ENCODE results near the gene SPTBN1. TPM values are rescaled to one million over a fixed set of nuclear protein-coding genes. Genes with fewer than 3 reads are reported as not detected.

Gene SPTBN1
- total RNA-seq, 1 experiment from 2014 or later: 81.0 TPM

DNA sequence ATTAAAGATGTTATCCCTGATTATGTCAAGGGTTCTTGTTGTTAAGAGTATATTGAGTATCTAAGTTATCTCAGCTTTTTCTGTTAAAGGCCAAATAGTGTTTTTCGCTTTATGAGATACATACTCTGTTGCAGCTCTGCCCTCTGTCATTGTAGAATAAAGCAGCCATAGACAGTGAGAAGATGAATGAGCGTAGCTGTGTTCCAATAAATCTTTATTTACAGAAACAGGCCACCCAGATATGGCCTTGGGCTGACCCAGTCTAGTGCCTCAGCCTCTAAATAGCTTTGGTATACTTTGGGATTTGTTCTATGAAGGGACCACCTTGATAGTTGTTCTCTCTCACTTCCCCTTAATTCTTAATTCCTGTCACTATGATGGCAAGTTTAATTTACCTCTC, 194.5 kb downstream of the SPTBN1 start:
- no peak for DNase-seq (ENCODE audit: low spot score)
- in situ Hi-C loops (cut with HindIII; ENCODE audit: low sequenced_read_pairs): no loop called here

DNA sequence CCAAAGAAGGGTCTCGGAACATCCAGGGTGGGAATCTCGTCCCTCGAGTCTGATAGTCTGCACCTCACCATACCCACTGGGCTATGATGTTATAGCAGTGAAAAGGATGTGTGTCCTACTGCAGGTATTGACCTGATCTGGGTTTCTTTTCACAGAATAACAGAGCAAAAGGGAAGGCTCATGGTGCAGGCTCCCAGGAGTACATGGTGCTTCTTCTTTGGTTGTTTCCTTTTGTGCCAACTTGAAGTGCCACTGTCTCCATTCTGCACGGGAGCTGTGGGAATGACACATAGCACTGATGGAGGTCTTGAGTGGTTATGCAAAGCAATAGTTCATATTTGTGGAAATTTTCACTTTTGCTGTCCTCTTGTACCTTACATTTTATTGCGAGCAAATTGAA, 195.2 kb downstream of the SPTBN1 start:
- in situ Hi-C loops (cut with HindIII; ENCODE audit: low sequenced_read_pairs): no loop called here
- no peak for DNase-seq (ENCODE audit: low spot score)

DNA sequence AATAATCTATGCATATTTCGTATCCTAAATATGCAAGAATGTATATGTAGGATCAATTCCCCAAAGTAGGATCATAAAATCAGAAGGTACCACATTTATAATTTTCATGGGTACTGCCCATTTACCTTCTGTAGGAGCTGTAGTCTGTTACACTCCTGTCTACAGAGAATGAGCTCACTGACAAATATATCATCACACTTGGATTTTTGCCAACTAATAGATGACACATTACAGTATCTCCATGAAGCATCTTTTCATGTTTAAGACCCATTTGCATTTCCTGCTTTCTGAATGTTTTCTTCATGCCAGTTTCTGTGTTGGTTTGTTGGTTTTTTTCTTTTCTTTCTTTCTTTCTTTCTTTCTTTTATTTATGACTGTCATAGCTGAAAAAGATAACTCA, 196.4 kb downstream of the SPTBN1 start:
- no peak for DNase-seq (ENCODE audit: low spot score)
- in situ Hi-C loops (cut with HindIII; ENCODE audit: low sequenced_read_pairs): no loop called here

DNA sequence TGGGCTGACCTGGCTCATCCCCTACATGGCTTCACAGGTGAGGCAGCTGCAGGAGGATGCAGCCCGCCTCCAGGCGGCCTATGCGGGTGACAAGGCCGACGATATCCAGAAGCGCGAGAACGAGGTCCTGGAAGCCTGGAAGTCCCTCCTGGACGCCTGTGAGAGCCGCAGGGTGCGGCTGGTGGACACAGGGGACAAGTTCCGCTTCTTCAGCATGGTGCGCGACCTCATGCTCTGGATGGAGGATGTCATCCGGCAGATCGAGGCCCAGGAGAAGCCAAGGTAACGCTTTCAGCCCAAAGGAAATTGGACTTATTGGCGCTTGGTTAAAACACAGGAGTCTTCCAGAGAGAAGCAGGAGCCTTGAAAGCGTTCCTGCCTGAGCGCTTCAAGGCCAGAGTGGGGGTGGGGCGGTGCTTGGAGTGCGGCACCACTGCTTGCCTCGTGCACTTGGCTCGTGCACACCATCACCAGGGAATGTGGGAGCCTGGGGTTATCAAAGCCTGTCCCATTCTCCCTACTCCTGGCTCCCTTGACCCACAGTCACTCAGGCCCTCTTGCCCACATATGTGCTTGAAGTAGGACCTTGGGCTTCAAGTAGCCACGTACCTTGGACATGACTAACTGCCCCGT, 197.6 kb downstream of the SPTBN1 start:
- in situ Hi-C loops (cut with HindIII; ENCODE audit: low sequenced_read_pairs): no loop called here
- no peak for DNase-seq (ENCODE audit: low spot score)

DNA sequence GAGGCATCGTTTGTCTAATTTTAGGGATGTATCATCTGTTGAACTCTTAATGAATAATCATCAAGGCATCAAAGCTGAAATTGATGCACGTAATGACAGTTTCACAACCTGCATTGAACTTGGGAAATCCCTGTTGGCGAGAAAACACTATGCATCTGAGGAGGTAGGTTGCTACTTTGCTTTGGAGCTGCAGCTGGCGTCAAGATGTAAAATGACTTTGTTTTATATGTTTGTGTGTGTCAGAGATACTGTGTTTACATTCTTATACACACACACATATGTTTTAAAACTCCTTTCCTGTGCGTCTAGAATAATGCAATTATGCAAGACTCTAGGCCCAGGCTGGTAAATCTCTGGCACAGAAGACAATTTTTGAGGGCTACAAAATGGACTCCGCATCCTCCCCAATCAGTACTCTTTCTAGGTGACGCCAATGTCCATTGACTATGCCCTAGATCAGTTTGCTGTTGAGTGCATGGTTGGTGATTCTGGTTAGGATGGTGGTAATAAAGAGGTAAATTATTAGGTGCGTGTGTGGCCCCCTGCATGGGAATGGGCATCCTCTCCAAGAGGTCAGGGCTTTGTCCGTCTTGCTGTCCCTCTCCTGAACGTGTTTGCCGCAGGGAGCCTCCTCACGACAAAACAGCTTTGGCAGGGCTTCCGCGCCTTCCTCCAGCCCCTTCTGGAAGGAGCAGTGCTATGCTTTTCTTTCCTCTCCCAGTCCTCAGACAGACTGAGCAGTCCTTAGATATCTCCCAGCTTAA, 199.1 kb downstream of the SPTBN1 start:
- DNase-seq (ENCODE audit: low spot score): no peak
- in situ Hi-C loops (cut with HindIII; ENCODE audit: low sequenced_read_pairs): no loop called here

DNA sequence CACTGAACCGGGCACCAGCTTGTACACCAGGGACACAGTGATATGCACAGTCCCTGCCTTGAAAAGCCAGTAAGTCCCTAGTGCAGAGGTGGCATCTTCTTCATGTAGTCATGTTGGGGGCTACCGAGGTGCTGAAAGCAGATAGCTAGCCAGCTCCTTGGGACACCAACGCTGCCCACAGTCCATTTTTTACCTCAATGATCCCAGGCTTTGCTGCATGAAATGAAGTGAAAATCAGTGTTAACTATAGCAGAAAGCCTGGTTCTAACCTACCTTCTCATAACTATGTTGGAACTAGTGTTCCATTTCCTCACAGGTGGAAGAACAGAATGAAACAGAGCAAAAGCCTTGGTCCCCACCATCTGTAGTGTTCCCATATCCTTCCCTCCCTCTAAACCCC, 200.7 kb downstream of the SPTBN1 start:
- in situ Hi-C loops (cut with HindIII; ENCODE audit: low sequenced_read_pairs): no loop called here
- no peak for DNase-seq (ENCODE audit: low spot score)

DNA sequence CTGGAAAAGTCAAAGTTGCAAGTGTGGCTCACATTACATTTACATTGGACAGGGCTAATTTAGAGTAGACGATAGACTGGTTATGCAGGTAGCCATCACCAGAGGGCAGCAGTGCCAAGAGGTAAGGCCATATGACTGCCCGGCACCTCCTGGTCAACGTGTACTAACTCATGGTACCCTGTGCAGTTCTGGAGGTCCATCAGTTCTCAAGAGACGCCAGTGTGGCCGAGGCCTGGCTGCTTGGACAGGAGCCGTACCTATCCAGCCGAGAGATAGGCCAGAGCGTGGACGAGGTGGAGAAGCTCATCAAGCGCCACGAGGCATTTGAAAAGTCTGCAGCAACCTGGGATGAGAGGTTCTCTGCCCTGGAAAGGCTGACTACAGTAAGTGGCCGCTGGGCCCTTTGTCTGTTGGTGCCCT, 201.5 kb downstream of the SPTBN1 start:
- DNase-seq (ENCODE audit: low spot score): peak; percentile 80
- in situ Hi-C loops (cut with HindIII; ENCODE audit: low sequenced_read_pairs): no loop called here

DNA sequence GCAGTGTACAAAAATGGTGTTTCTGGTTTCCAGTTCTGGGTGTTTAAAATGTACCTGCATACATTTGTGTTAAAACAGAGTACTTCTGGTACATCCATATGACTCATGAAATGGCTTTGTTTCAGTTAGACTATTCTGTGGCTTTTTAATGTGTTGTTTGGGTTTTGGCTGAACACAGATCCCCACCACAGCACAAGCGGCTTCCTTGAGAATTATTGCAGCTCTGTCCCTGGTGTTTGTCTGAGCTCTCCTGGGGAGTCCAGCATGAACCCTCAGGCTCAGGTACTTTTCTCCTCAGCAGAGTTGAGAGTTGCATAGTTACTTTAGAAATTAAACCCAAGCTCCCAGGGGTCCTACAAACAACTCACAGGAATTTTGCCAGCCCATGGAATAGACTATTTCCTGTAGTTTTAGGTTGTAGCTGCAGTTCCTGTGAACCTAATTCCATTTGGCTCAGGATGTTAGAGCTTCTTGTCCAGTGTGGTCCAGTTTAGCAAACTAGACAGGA, 202.5 kb downstream of the SPTBN1 start:
- DNase-seq (ENCODE audit: low spot score): no peak
- in situ Hi-C loops (cut with HindIII; ENCODE audit: low sequenced_read_pairs): no loop called here

DNA sequence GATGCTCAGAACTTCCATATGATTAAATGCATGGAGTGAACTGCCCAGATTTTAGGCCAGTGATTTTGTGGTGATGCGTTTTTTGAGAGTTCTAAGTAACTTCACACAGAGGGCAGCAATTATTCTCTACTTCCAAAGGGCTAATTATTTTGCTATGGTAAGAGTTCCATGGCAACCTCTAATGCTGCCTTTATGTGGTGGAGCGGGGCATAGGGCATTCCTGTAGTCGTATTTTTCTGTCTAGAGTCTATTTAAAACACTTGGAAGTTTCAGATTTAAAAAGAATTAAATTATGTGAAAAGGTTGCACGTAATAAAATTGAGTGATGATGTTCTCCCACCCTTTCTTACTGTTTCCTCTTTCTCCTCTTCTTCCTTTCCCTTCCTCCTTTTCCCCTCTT, 203.4 kb downstream of the SPTBN1 start:
- in situ Hi-C loops (cut with HindIII; ENCODE audit: low sequenced_read_pairs): no loop called here
- DNase-seq (ENCODE audit: low spot score): no peak

DNA sequence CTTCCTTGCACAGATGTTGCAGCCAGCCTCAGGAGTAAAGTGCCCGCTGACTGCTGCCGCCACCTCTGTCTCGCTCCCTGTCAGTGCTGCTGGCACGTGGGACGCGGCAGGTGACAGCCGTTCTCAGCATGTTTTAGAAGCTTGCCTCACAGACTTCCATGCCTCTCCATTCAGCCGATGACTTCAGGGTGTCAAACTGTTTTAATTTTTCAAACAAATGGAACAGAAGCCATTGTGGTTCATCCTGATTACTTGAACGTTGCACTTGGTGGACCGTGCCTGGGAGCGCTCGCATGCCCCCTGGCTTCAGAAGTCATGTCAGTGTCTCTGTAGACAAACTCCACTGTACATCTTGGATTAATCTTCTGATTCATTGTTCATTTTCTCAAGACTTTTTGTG, 204.6 kb downstream of the SPTBN1 start:
- peak; percentile 56 for DNase-seq (ENCODE audit: low spot score)
- in situ Hi-C loops (cut with HindIII; ENCODE audit: low sequenced_read_pairs): no loop called here

DNA sequence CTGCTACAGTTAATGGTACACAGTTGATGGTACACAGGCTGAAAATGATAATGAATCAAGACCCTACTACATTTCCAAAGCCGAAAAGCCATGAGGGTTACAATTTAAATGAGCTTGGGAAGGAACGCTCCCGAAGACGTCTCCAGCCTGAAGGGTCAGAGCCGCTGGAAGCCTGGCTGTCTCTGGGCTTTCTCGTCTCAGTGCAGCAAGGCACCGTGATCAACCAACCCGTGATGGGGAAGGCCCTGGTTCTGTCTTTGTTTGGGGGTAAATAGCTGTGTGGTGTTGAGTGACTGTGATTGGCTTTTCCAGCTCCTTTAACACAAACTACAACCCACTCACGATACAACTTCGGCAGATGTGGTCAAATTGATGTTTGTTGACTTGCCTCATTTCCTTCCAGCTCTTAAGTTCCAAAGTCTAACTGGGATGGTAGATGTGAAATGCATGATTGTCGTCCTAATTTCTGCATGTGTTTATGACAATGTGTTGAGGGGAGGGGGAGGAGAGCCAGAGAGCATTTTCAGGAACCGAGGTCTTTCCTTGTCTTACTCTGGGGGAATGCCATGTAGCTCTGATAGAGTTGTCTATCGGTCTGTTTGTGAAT, 207.4 kb downstream of the SPTBN1 start:
- in situ Hi-C loops (cut with HindIII; ENCODE audit: low sequenced_read_pairs): no loop called here
- DNase-seq (ENCODE audit: low spot score): no peak

DNA sequence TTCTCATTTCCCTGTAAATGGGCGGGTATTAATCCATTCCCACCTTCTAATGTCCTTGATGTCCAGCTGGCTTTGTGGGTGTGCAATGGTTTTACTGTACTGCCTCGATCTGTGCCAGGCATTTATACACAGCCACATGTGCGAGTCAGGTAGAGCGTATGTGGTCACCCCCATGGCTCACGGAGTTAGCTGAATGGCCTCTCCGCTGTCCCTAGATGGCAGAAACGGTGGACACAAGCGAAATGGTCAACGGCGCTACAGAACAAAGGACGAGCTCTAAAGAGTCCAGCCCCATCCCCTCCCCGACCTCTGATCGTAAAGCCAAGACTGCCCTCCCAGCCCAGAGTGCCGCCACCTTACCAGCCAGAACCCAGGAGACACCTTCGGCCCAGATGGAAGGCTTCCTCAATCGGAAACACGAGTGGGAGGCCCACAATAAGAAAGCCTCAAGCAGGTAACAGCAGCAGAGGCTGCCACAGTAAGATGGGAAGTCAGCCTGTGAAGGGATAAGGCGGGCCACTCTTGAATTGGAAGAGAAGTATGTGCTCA, 208.2 kb downstream of the SPTBN1 start:
- in situ Hi-C loops (cut with HindIII; ENCODE audit: low sequenced_read_pairs): no loop called here
- no peak for DNase-seq (ENCODE audit: low spot score)

DNA sequence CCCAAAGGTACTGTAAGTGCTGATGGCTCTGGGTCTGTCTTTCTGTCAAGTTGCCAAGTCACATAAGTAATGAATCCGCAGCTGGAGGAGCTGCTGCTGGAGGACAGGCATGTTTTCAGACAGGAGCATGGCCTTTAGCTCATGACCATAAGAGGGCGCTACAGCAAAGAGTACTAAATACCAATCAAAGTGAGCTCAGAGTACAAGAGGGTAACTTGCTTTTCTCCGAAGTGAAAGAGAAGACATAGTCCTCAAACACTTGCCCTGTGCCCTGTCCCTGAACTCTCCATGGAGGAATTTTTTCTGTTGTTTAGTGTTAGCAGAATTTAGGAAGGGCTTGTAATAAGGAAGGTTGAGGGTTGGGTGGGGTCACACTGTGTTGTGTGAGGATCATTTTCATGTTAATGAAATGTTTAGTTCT, 209.3 kb downstream of the SPTBN1 start:
- DNase-seq (ENCODE audit: low spot score): peak; percentile 50
- in situ Hi-C loops (cut with HindIII; ENCODE audit: low sequenced_read_pairs): no loop called here

DNA sequence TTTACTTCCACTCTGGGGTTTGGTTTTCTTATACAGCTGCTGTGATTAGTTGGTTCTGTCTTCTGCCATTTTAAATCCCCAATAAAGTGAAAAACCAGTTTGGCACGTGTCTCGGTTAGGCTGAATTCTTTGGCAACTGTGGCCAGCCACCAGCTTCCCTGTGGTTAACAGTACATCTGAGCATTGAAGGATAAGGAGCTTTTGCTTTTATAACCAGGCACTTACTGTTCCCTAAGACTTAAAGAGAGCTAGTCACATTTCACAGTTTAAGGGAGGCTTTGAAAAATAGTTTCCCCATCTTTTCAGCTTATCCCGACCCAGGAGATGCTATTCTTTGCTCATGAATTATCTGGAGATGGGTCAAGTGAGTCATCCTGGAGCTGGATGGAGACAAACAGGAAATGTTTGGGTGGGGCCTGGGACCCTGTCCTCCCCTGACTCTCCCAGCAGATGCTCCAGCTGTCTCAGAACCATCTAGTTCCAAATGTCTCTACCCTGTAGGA, 210.1 kb downstream of the SPTBN1 start:
- DNase-seq (ENCODE audit: low spot score): peak; percentile 75
- in situ Hi-C loops (cut with HindIII; ENCODE audit: low sequenced_read_pairs): no loop called here

DNA sequence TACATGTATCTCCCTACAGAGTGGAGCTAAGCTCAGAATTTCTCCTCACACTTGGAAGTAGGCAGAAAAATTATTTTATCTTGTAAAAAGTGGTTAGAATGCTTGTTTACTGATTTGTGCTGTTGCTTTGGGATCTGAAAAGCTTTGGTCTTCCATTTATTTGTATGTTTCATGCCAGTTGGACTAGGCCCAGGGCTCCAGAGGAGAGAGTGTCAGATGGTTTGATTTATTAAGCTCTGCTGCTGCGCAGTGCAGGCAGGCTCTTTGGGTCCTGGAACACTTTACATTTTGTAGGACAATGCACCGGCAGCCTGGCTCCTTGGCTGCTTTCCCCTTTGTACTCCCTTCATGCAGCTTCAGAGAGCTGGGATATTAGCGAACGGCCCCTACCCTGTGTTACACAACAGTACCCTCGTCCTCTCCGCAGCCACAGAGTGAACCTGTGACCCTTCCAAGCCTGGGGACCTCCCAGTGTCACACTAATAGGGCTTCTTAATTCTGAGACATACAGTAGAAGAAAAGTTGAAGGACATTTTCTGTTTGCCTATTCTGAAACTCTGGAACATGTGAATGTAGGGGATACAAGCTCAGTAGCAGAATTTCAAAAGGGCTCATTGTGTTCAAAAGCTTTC, 210.6 kb downstream of the SPTBN1 start:
- peak; percentile 89 for DNase-seq (ENCODE audit: low spot score)
- in situ Hi-C loops (cut with HindIII; ENCODE audit: low sequenced_read_pairs): no loop called here

DNA sequence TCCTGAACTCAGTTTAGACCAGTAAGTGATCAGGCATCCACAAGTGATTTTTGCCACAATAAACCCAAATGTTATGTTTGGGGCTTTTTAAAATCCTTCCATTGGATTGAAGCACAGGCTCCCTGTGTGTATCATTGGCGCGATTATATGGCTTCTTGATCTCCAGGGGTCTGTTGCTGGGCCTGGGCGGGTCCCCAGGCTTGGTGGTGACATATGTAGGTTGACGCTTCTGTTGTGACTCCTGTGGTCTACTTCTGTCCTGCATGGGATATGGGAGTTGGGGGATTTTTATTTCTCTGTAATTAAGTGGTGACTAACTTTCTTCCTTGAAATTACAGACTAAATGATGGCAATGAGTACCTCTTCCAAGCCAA, 211.1 kb downstream of the SPTBN1 start:
- in situ Hi-C loops (cut with HindIII; ENCODE audit: low sequenced_read_pairs): no loop called here
- no peak for DNase-seq (ENCODE audit: low spot score)

DNA sequence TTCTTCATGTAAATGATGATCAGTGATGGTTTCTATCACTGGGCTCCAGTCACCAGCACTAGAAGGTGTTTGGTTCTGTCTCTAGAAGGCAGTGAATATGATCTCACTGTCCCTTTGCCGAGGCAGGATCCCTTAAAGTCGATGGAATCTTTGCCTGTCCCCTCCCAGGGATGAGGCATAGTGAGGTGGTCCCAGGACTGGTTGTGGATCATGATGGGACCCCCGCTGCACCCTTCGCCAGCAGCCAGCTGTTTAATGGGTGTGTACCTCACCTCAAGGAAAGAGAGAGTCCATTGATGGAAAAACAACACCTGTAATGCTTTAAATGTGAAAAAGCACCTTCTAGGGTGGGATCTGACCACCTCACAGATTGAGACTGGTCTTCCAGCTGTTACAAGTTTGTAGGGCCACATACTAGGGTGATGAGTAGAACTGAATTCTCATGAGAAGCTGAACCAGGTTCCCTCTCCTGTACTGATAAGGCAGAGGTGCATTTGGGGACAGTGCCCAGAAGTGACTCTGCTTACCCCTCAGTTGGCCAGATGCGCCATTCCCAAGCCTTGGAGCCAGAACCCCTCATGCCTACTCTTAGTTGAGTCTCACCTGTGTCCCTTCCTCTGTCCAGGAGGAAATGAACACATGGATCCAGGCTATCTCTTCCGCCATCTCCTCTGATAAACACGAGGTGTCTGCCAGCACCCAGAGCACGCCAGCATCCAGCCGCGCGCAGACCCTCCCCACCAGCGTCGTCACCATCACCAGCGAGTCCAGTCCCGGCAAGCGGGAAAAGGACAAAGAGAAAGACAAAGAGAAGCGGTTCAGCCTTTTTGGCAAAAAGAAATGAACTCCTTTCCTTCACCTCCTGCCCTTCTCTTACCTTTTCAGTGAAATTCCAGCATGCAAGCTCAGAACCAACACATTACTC, 211.9 kb downstream of the SPTBN1 start:
- in situ Hi-C loops (cut with HindIII; ENCODE audit: low sequenced_read_pairs): no loop called here
- no peak for DNase-seq (ENCODE audit: low spot score)

DNA sequence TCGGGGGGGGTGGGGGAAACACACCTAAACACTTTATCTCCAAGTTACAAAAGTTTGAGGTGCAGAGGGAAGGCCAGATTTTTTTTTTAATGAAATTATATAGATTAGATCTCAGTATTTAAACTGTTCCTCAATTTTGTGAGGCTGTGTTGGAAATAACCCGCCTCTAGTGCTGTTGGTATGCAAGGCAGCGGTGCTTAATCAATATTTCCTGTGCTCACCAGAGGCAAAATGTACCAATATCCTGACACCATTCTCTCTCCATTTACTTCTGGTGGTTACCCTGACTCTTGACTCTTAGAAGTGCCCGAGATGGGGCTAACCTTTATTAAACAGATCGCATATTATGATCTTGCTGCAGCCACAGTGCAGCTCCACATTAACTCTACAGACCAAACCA, 212.6 kb downstream of the SPTBN1 start:
- no peak for DNase-seq (ENCODE audit: low spot score)
- in situ Hi-C loops (cut with HindIII; ENCODE audit: low sequenced_read_pairs): no loop called here
